Upper lobe of right lung (tissue), 1 donor: ENCODE measurements around the gene GTF2A1. TPM values are rescaled to one million over a fixed set of nuclear protein-coding genes. Genes with fewer than 3 reads are reported as not detected.

ENCODE experiments used
- ATAC-seq: fragments of 200-7000 bp; cut with Tn5 transposase; one replicate; pipeline ENCODE4 v1.9.1; 2020; ENCODE audit warnings: mild to moderate bottlenecking, moderate library complexity
- DNase-seq: peaks from one replicate; pipeline ENCODE4 v3.0.0-alpha.2; 2020
- H3K27ac ChIP-seq: fragments of 200-600 bp; one replicate; pipeline ENCODE4 v1.8.0; 2022
- H3K27me3 ChIP-seq: fragments of 200-600 bp; one replicate; pipeline ENCODE4 v1.8.0; 2022; ENCODE audit warnings: mild to moderate bottlenecking
- H3K36me3 ChIP-seq: fragments of 200-600 bp; one replicate; pipeline ENCODE4 v1.8.0; 2022
- H3K4me1 ChIP-seq: fragments of 200-600 bp; one replicate; pipeline ENCODE4 v1.8.0; 2022
- H3K4me3 ChIP-seq: fragments of 200-600 bp; one replicate; pipeline ENCODE4 v1.8.0; 2022; ENCODE audit warnings: mild to moderate bottlenecking
- H3K9me3 ChIP-seq: fragments of 200-600 bp; one replicate; pipeline ENCODE4 v1.8.0; 2022
- intact Hi-C: fragments of 100-400 bp; cut with DNase I; formaldehyde crosslinking; loops from one replicate; pipeline ENCODE4 v1.11.0; 2022
- total RNA-seq: library from RNA; stranded (reverse); fragmentation: NEBNext Ultra II Directional; extraction: Animal tissue kit (Norgen Biotek cat#: 25700); gene quantifications from one replicate; pipeline ENCODE4 v1.2.1, GENCODE V29; 2021
- TF ChIP-seq, protein P1 (sequence below): fragments of 200-600 bp; IDR thresholded peaks from one replicate; pipeline ENCODE4 v1.8.0; 2022; ENCODE audit warnings: antibody characterized with exemption
- donor health status: DM: no; HTN: yes; CAD: no; lungs with severe emphysema.

GTF2A1 gene
- total RNA-seq, 1 donor from 2014 or later, result 24.0 TPM

GRCh38 chr14:81161088-81161487, 59.7 kb downstream of the GTF2A1 start:
- DNase-seq (no peak), ATAC-seq (no peak)
- Histone ChIP-seq H3K27me3 (no peaks in the 10 kb centered on the region), H3K36me3 (no peaks in the 10 kb centered on the region), H3K27ac (no peak overlapping the region), H3K4me1 (no peaks in the 10 kb centered on the region), H3K4me3 (no peak overlapping the region), H3K9me3 (no peaks in the 10 kb centered on the region)
- intact Hi-C loops, result no loop called here
- TF ChIP-seq, protein P1, sequence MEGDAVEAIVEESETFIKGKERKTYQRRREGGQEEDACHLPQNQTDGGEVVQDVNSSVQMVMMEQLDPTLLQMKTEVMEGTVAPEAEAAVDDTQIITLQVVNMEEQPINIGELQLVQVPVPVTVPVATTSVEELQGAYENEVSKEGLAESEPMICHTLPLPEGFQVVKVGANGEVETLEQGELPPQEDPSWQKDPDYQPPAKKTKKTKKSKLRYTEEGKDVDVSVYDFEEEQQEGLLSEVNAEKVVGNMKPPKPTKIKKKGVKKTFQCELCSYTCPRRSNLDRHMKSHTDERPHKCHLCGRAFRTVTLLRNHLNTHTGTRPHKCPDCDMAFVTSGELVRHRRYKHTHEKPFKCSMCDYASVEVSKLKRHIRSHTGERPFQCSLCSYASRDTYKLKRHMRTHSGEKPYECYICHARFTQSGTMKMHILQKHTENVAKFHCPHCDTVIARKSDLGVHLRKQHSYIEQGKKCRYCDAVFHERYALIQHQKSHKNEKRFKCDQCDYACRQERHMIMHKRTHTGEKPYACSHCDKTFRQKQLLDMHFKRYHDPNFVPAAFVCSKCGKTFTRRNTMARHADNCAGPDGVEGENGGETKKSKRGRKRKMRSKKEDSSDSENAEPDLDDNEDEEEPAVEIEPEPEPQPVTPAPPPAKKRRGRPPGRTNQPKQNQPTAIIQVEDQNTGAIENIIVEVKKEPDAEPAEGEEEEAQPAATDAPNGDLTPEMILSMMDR, result no peak

DNA sequence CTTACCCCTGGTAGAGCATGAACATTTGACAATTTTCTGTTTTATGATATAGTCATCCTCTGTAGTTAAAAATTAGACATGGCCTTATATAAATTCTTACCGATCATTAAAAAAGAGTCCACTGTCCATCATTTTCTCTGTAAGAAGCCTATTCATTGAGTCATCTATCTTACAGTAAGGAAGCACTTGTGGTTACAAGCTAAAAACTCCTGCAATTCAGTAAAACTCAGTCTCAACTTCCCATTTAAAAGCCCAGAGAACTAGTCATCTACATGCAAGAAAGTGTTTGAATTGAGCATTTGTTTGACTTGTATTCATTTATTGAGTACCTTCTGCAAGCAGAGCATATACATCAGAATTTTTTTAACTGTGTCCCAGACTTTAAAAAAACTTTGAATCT, 63.3 kb downstream of the GTF2A1 start:
- Histone ChIP-seq H3K4me1 (no peaks in the 10 kb centered on the region), H3K27ac (no peak overlapping the region), H3K27me3 (no peaks in the 10 kb centered on the region), H3K36me3 (no peaks in the 10 kb centered on the region), H3K4me3 (no peak overlapping the region), H3K9me3 (no peaks in the 10 kb centered on the region)
- TF ChIP-seq, protein P1, result no peak
- DNase-seq (no peak), ATAC-seq (no peak)
- intact Hi-C loops, result no loop called here

- Histone ChIP-seq H3K9me3 (no peaks in the 10 kb centered on the region), H3K4me1 (no peaks in the 10 kb centered on the region), H3K27ac (no peak overlapping the region), H3K27me3 (no peaks in the 10 kb centered on the region), H3K4me3 (no peak overlapping the region), H3K36me3 (no peaks in the 10 kb centered on the region)
- DNase-seq (no peak), ATAC-seq (no peak)
- TF ChIP-seq, protein P1, result no peak
- intact Hi-C loops, result no loop called here
Observed at GRCh38 chr14:81153187-81153586, 67.6 kb downstream of the GTF2A1 start.

- no peaks in the 10 kb centered on the region for H3K9me3 ChIP-seq
- intact Hi-C loops, result no loop called here
- ATAC-seq (no peak), DNase-seq (no peak)
- peaks cover 6% of the 10 kb centered on the region for H3K4me1 ChIP-seq
- no peaks in the 10 kb centered on the region for H3K27me3 ChIP-seq
- H3K4me3 ChIP-seq, result no peak overlapping the region
- H3K36me3 ChIP-seq, result no peaks in the 10 kb centered on the region
- H3K27ac ChIP-seq, result no peak overlapping the region
- TF ChIP-seq, protein P1, result no peak
Observed at GRCh38 chr14:81148635-81149034, 72.1 kb downstream of the GTF2A1 start.

DNA sequence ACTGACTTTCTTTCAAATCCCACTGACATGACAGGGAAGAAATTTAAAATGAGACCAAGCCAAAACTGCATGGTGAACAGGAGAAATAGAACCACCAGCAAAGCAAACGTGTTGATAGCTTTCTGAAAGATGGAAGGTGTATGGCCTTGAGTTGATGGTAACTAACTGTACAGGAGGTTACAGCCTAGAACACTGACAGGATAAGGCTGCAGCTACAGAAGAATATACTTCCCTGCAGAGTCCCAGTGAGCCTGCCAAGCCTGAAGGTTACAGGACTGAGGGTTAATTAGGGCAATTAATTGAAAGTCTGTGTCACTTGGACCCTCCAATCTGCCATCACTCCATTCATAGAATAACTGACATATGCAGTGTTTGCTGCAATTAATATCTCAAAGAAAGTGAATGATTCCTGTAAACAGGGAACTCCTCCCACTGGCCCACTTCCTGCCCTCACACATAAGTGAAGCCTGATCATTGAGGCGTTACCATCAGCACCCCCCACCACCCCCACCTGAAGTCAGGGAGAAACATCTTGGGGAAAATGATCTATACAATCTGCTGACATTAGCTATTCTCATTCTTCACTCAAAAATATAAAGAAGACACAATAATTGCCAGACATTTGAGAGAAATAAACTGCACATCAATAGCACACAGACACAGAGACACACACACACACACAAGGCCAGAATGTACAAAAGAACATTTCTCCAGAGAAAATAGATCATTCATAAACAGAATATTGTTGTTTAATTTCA, 73.4 kb downstream of the GTF2A1 start:
- no peak for ATAC-seq
- TF ChIP-seq, protein P1, result no peak
- Histone ChIP-seq H3K9me3 (no peaks in the 10 kb centered on the region), H3K36me3 (no peaks in the 10 kb centered on the region), H3K4me3 (no peak overlapping the region), H3K27me3 (no peaks in the 10 kb centered on the region), H3K4me1 (peaks cover 6% of the 10 kb centered on the region), H3K27ac (no peak overlapping the region)
- no peak for DNase-seq
- intact Hi-C loops, result no loop called here
